IPS-NIHi11 (cell line): ENCODE results near the gene TPSG1.

ENCODE experiments used
- DNase-seq: peaks from one replicate; pipeline ENCODE4 v3.0.0; 2012; ENCODE audit warnings: mixed read lengths, low spot score

Gene TPSG1

DNA sequence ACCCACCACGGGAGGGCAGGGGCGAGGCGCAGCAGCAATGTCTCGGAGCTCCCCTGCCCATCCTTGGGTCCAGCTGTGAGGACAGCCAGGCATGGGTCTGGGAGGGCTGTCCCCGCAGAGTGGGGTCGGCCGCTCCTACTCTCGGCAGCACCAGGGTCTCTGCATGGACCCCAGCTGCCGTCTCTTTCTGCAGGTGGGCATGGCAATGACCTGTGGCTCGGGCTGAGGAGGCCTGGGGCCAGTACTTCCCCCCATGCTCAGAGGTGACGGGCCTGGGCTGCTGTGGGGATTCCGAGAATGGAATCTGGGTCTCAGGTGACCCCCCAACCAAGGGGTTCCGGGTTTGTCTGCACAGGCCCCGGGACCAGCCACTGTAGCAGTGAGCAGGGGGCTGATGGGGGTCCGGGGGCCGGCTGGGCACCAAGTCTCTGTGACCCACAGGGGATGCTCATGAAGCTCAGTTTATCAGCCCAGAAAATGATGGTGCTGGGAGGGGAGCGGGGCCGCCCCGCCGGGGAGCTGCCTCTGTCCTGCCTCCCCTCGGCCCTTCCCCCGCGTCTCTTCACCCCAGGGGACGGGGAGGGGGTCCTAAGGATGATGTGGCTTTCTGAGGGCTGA lies 48.7 kb downstream of the TPSG1 start:
- DNase-seq, result no peak

DNA sequence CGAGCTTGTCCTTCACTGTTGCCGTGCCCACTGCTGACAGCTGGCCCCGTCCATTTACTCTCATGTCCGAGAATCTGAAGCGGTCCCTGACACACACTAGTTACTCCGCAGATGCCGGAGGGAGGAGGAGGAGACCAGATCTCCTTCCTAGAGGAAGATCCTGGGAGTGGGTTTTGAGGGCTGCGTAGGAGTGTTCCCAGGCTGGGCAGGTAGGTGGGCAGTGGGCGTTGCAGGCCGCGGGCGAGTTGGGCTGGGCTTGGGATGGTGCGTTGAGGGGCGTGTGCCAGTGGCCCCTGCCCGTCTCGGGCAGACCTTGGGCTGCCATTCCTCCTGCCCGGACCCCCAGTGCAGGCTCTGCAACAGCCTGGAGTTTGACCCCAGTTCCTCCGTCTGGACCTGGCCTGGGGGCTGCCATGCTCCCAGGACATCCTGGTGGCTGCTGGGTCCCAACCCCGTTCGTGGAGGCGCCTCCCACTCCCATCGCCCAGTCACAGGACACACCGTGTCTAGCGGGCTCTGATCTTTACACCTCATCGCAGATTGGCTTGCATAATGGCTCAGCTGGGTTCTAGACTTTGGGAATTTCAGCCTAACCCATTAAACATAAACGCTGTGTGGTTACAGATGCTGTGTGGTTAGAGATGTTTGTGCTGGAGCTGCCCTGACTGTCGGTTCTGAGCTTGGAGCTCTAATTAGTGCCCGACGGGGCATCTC lies 49.3 kb downstream of the TPSG1 start:
- DNase-seq, result no peak

DNA sequence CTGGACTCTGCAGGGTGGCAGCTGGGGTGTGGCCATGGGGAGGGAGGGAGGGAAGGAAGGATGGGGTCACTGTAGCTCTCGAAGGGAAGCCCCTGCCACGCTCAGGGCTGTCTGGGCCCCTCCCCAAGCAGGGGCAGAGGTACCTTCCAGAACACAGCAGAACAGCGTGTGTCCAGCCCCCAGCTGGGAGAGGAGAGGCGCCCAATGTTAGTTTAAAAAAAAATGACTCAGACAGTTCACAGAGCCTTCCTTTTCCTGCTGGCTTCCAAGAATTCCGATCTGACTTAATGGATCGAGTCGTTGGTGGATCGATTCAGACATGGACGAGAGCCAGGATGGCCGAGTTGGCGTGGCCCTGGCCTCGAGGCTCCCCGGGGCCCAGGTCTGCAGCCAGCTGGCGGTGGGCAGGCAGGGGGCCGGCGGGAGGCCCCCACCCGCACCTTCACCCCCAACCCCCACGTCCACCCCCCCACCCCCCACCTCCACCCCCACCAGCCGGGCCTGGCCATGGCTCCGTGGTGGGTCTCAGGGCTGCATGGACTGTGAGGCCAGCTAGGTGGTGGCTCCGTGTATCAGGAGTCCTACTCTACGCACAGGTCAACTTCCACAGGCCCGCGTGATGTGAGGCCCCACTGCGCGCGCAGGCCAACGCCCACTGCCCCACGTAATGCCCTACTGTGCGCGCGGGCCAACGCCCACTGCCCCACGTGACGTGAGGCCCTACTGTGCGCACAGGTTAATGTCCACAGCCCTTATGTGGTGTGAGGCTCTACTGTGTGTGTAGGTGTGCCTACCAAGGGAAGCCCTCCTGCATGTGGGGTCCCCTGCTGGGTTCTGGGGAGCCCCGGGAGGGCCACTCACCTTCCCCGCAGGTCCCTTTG lies 50.4 kb downstream of the TPSG1 start:
- no peak for DNase-seq

DNA sequence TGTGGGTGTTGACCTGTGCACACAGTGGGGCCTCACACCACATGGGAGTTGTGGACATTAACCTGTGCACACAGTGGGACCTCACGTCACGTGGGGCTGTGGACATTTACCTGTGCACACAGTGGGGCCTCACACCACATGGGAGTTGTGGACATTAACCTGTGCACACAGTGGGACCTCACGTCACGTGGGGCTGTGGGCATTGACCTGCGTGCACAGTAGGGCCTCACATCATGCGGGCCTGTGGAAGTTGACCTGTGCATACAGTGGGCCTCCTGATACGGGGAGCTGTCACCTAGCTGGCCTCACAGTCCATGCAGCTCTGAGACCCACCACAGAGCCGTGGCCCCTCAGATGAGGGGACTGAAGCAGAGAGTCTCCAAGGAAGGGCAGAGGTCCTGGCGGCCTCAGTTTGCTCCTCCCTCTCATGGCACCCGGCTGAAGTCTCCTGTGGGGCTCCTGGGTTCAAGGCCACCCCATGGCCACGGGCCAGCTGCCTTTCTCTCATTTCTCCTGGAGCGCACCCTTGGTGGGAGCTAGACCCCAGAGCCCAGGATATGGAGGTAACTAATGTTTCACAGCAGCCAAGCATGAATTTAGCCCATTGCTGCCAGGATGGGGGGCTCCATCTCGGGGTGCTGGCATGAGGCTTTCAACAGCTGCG lies 51.1 kb downstream of the TPSG1 start:
- no peak for DNase-seq

DNA sequence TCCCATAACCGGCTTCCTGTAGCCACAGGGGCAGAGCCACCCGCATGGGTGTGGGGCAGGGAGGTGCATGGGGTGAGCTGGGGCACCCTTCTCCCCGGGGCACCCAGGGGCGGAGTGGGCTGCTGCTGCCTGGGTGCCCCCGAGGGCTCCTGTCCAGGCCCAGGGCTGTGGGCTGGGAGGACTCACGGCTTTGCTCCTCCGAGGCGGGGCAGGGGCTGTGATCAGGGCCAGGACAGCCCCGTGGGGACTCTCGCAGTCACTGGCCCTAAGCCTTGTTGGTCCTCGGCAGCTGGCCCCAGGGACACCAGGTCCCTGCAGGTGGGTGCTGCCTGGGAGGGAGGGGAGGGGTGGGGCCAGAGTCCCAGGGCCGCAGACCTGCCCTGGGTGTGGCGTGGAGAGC lies 52.4 kb downstream of the TPSG1 start:
- no peak for DNase-seq

DNA sequence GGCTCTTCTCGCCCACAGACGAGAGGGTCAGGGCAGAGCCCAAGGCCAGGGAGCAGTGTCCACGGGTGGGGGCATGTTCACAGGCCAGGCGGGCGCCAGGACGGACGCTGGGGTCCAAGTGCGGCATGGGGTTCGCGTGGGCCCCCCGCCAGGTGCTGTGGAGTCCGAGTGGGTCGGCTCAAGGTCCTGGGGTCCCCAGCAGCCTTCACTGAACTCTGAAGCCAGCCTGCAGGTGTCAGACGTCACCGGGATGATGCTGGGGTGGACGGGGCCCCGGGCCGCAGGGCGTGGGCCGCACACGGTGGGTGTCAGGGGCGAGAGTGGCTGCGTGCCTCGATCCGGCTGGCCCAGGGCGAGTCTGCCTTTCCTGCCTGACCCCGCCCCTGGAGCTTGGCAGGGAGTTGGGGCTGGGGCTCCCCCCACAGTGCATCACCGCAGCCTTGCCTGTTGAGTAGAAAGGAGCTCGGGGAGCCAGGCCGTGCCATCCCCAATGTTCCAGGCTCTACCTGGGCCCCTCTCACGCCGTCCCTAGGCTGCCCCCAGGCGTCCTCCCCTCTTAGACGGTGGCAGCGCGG lies 53.1 kb downstream of the TPSG1 start:
- DNase-seq, result no peak
